Measurements from ENCODE around the gene ATRN.

GRCh38 chr20:3674995-3675900 is 204.4 kb downstream of the ATRN start:
- TF ChIP-seq CTCF (IDR thresholded peaks at IDR 0.05; ENCODE audit: low read depth, low read length, missing input control) (no peak), REST (IDR thresholded peaks at IDR 0.05) (no peak), ATF3 (IDR thresholded peaks at IDR 0.05) (no peak), FOXA1 (IDR thresholded peaks at IDR 0.05) (no peak), SP1 (IDR thresholded peaks at IDR 0.05) (no peak), HNF4A (conservative IDR thresholded peaks at IDR 0.05) (no peak), YY1 (IDR thresholded peaks at IDR 0.05) (no peak)

Data from liver (tissue), 3 donors.